AG20443 (cell line): ENCODE data around the gene RIC3.

Source experiments
- DNase-seq: peaks from one replicate; pipeline ENCODE4 v3.0.0; 2012; ENCODE audit warnings: low spot score, mixed read lengths

The RIC3 gene

GRCh38 chr11:8102296-8102915, 66.4 kb downstream of the RIC3 start:
- no peak for DNase-seq

GRCh38 chr11:8101421-8101820, 67.4 kb downstream of the RIC3 start:
- no peak for DNase-seq

GRCh38 chr11:8100605-8101004, 68.2 kb downstream of the RIC3 start:
- no peak for DNase-seq

GRCh38 chr11:8100158-8100557, 68.7 kb downstream of the RIC3 start:
- DNase-seq: no peak

GRCh38 chr11:8099291-8099899, 69.4 kb downstream of the RIC3 start:
- peak; percentile 77 for DNase-seq

- peak; percentile 55 for DNase-seq
Observed at GRCh38 chr11:8098879-8099278, 69.9 kb downstream of the RIC3 start.

GRCh38 chr11:8098361-8098760, 70.5 kb downstream of the RIC3 start:
- peak; percentile 62 for DNase-seq

- DNase-seq: no peak
Observed at GRCh38 chr11:8097926-8098325, 70.9 kb downstream of the RIC3 start.

GRCh38 chr11:8097468-8097867, 71.4 kb downstream of the RIC3 start:
- no peak for DNase-seq

GRCh38 chr11:8097062-8097461, 71.8 kb downstream of the RIC3 start:
- DNase-seq: no peak

GRCh38 chr11:8096575-8096974, 72.2 kb downstream of the RIC3 start:
- DNase-seq: no peak

GRCh38 chr11:8095806-8096522, 72.9 kb downstream of the RIC3 start:
- DNase-seq: no peak

- no peak for DNase-seq
Observed at GRCh38 chr11:8095371-8095770, 73.5 kb downstream of the RIC3 start.

GRCh38 chr11:8094656-8095055, 74.2 kb downstream of the RIC3 start:
- DNase-seq: no peak

GRCh38 chr11:8093931-8094575, 74.8 kb downstream of the RIC3 start:
- DNase-seq: no peak

- peak; percentile 93 for DNase-seq
Observed at GRCh38 chr11:8092587-8093424, 76.0 kb downstream of the RIC3 start.

- no peak for DNase-seq
Observed at GRCh38 chr11:8091721-8092120, 77.1 kb downstream of the RIC3 start.

GRCh38 chr11:8090756-8091155, 78.1 kb downstream of the RIC3 start:
- peak; percentile 52 for DNase-seq

GRCh38 chr11:8089791-8090510, 78.9 kb downstream of the RIC3 start:
- DNase-seq: no peak

GRCh38 chr11:8087756-8088155, 81.1 kb downstream of the RIC3 start:
- DNase-seq: no peak

GRCh38 chr11:8087185-8087584, 81.6 kb downstream of the RIC3 start:
- DNase-seq: no peak
